ENCODE data around the gene HEATR5A.
A peak's percentile ranks its signal among the peaks of the same experiment; 100 is the strongest.
"Not testable (repeated sequence)": the region's sequence is repeated elsewhere in the genome, so short reads cannot be mapped to it uniquely, and the experiment has no call there.

HEATR5A gene

GRCh38 chr14:31377433-31377832 is 42.9 kb downstream of the HEATR5A start:
- H3K4me1 Mint-ChIP-seq, result peaks cover 7% of the 10 kb centered on the region
- no peaks in the 10 kb centered on the region for H3K27me3 Mint-ChIP-seq
- H3K4me3 Mint-ChIP-seq, result no peak overlapping the region
- H3K9me3 Mint-ChIP-seq, result no peaks in the 10 kb centered on the region
- H3K27ac Mint-ChIP-seq (ENCODE audit: low read depth), result peak overlapping the region; percentile 8
- H3K36me3 Mint-ChIP-seq (ENCODE audit: insufficient read depth), result peaks cover 21% of the 10 kb centered on the region
- DNase-seq (ENCODE audit: low spot score in 2 of 2) (no peak), ATAC-seq (replicated peaks; ENCODE audit: extremely low read depth, poor library complexity, severe bottlenecking) (no peak)

- H3K4me3 Mint-ChIP-seq, result no peak overlapping the region
- H3K27me3 Mint-ChIP-seq, result no peaks in the 10 kb centered on the region
- no peak for DNase-seq (ENCODE audit: low spot score in 2 of 2)
- H3K4me1 Mint-ChIP-seq, result peaks cover 7% of the 10 kb centered on the region
- peak overlapping the region; percentile 70 for H3K27ac Mint-ChIP-seq (ENCODE audit: low read depth)
- peaks cover 8% of the 10 kb centered on the region for H3K36me3 Mint-ChIP-seq (ENCODE audit: insufficient read depth)
- no peaks in the 10 kb centered on the region for H3K9me3 Mint-ChIP-seq
- no peak for ATAC-seq (replicated peaks; ENCODE audit: extremely low read depth, poor library complexity, severe bottlenecking)
These were observed 48.7 kb downstream of the HEATR5A start for GRCh38 chr14:31371646-31372045.

DNA sequence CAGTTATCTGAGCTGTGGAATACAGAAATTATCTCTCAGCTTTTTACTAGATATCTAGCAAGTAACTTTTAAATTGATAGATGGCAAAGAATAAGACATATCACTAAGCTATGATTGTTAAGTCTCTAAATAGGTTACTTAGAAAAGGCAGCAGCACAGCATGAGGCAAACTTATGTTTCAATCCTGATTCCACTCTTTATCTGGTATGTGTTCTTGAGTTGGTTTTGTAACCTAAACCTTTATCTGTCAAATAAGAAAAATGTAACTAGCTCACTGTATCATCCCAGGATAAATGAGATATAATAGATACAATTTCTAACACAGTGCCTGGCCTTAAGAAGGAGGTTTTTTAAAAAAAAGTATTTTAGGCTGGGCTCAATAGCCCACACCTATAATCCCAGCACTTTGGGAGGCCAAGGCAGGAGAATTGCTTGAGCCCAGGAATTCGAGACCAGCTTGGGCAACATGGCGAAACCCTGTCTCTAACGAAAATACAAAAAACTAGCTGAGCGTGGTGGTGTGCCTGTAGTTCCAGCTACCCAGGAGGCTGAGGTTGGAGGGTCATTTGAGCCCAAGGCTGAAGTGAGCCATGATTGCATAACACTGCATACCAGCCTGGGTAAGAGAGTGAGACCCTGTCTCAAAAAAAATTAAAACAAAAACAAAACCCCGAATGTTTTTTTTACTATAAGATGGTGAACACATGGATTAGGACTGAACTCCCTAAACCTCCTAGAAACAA is 56.8 kb downstream of the HEATR5A start:
- Mint-ChIP-seq H3K4me1 (no peaks in the 10 kb centered on the region), H3K9me3 (no peaks in the 10 kb centered on the region), H3K36me3 (ENCODE audit: insufficient read depth) (peaks cover 9% of the 10 kb centered on the region), H3K27ac (ENCODE audit: low read depth) (no peak overlapping the region), H3K4me3 (no peak overlapping the region), H3K27me3 (no peaks in the 10 kb centered on the region)
- ATAC-seq (replicated peaks; ENCODE audit: extremely low read depth, poor library complexity, severe bottlenecking) (no peak), DNase-seq (ENCODE audit: low spot score in 2 of 2) (no peak)

DNA sequence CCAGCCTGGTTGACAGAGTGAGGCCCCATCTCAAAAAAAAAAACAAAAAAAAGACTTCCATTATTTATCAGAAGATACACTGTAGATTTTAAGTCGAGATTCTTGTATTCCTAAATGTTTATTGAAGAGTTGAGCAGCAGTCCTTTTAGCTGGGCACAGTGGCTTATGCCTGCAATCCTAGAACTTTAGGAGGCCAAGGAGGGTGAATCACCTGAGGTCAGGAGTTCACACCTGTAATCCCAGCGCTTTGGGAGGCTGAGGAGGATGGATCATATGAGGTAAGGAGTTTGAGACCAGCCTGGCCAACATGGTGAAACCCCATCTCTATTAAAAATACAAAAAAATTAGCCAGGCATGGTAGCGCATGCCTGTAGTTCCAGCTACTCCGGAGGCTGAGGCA is 57.6 kb downstream of the HEATR5A start:
- DNase-seq (ENCODE audit: low spot score in 2 of 2) (no peak), ATAC-seq (replicated peaks; ENCODE audit: extremely low read depth, poor library complexity, severe bottlenecking) (no peak)
- H3K27ac Mint-ChIP-seq (ENCODE audit: low read depth), result no peak overlapping the region
- H3K4me1 Mint-ChIP-seq, result no peaks in the 10 kb centered on the region
- no peaks in the 10 kb centered on the region for H3K9me3 Mint-ChIP-seq
- H3K36me3 Mint-ChIP-seq (ENCODE audit: insufficient read depth), result peaks cover 11% of the 10 kb centered on the region
- no peak overlapping the region for H3K4me3 Mint-ChIP-seq
- no peaks in the 10 kb centered on the region for H3K27me3 Mint-ChIP-seq

GRCh38 chr14:31361761-31362160 is 58.6 kb downstream of the HEATR5A start:
- not testable (repeated sequence) for ATAC-seq (replicated peaks; ENCODE audit: extremely low read depth, poor library complexity, severe bottlenecking); DNase-seq (ENCODE audit: low spot score in 2 of 2); H3K27ac Mint-ChIP-seq (ENCODE audit: low read depth); H3K4me3 Mint-ChIP-seq; H3K4me1 Mint-ChIP-seq; H3K27me3 Mint-ChIP-seq; H3K9me3 Mint-ChIP-seq
- peaks cover 11% of the 10 kb centered on the region for H3K36me3 Mint-ChIP-seq (ENCODE audit: insufficient read depth)

DNA sequence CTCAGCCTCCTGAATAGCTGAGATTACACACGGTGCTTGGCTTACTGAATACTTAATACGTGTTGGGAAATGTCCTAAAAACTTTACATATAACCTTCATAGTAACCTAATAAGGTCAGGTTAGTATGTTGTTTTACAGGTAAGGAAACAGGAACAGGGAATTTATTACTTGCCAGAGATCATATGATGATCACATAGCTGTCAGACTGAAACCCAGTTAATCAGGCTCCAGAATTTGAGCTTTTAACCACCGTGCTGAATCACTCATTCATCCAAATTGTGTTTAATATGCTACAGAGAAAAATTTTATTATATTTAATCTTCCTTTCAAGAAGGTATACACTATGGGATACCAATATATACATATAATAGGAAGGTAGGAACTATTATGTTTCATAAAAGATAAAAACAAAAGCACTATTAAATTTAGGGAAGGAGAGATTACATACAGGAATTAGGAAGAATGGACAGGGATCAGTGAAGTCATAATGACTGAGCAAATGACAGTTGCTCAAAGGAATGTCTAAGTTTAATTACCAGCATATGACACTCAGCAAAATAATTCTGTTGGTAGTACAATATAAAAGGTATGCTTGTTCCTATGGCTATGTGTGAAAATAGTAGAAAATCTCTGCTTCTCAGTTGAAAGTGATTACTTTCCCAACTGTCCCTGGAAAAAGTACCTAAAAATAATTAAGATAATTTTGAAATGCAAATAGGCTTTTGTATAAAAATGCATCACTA is 59.3 kb downstream of the HEATR5A start:
- H3K4me1 Mint-ChIP-seq, result no peaks in the 10 kb centered on the region
- no peak overlapping the region for H3K27ac Mint-ChIP-seq (ENCODE audit: low read depth)
- no peaks in the 10 kb centered on the region for H3K27me3 Mint-ChIP-seq
- no peak overlapping the region for H3K4me3 Mint-ChIP-seq
- DNase-seq (ENCODE audit: low spot score in 2 of 2) (no peak), ATAC-seq (replicated peaks; ENCODE audit: extremely low read depth, poor library complexity, severe bottlenecking) (no peak)
- peaks cover 11% of the 10 kb centered on the region for H3K36me3 Mint-ChIP-seq (ENCODE audit: insufficient read depth)
- H3K9me3 Mint-ChIP-seq, result no peaks in the 10 kb centered on the region

GRCh38 chr14:31357279-31357678 is 63.1 kb downstream of the HEATR5A start:
- H3K4me1 Mint-ChIP-seq, result no peaks in the 10 kb centered on the region

GRCh38 chr14:31346097-31346496 is 74.3 kb downstream of the HEATR5A start:
- peaks cover 21% of the 10 kb centered on the region for H3K36me3 Mint-ChIP-seq (ENCODE audit: insufficient read depth)
- H3K27ac Mint-ChIP-seq (ENCODE audit: low read depth), result no peak overlapping the region
- no peak overlapping the region for H3K4me3 Mint-ChIP-seq
- H3K9me3 Mint-ChIP-seq, result no peaks in the 10 kb centered on the region
- no peaks in the 10 kb centered on the region for H3K4me1 Mint-ChIP-seq
- DNase-seq (ENCODE audit: low spot score in 2 of 2), result no peak
- H3K27me3 Mint-ChIP-seq, result no peaks in the 10 kb centered on the region
- ATAC-seq (replicated peaks; ENCODE audit: extremely low read depth, poor library complexity, severe bottlenecking), result no peak

More at GRCh38 chr14:31357279-31357678, 63.1 kb downstream of the HEATR5A start:
- H3K9me3 Mint-ChIP-seq, result no peaks in the 10 kb centered on the region
- ATAC-seq (replicated peaks; ENCODE audit: extremely low read depth, poor library complexity, severe bottlenecking), result no peak
- peaks cover 13% of the 10 kb centered on the region for H3K36me3 Mint-ChIP-seq (ENCODE audit: insufficient read depth)
- H3K27me3 Mint-ChIP-seq, result no peaks in the 10 kb centered on the region
- no peak overlapping the region for H3K4me3 Mint-ChIP-seq
- H3K27ac Mint-ChIP-seq (ENCODE audit: low read depth), result no peak overlapping the region
- no peak for DNase-seq (ENCODE audit: low spot score in 2 of 2)

- Mint-ChIP-seq H3K36me3 (ENCODE audit: insufficient read depth) (peaks cover 20% of the 10 kb centered on the region), H3K9me3 (no peaks in the 10 kb centered on the region), H3K27ac (ENCODE audit: low read depth) (no peak overlapping the region), H3K4me1 (no peaks in the 10 kb centered on the region), H3K27me3 (no peaks in the 10 kb centered on the region), H3K4me3 (no peak overlapping the region)
- DNase-seq (ENCODE audit: low spot score in 2 of 2), result no peak
- no peak for ATAC-seq (replicated peaks; ENCODE audit: extremely low read depth, poor library complexity, severe bottlenecking)
These were observed 79.1 kb downstream of the HEATR5A start for GRCh38 chr14:31341280-31341679.

DNA sequence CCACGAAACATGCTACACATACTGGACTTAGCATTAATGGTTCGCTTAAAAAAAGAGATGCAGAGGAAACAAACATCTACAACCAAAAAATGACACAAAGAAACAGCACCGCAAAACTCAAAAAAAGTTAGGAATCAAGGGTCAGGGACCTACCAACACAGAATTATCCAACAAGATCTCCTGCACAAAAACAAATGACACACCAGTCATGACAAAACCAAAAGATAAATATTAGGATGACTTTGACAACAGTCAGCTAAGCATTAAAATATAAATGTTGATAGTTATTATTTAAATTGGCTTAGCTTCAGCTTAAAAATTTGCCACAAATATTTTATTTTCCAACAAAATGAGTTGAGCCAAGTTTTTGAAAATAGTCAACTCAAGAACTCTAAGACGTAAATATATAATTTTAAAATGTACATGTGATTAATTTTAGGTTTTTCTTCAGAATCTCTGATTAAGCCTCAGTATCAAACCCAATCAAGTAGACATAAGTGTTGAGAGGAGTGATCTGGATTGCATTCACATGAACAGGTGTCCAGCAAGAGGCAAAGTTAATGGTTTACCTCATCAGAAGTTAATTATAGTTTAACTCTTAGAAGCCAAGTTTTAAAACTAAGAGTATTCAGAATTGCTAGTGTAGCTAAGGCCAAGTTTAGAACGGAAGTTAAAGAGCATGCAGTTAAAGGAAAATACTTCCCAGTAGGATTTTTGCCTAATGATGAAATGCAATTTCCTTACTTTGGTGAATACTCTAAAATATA is 79.9 kb downstream of the HEATR5A start:
- Mint-ChIP-seq H3K36me3 (ENCODE audit: insufficient read depth) (peaks cover 18% of the 10 kb centered on the region), H3K27ac (ENCODE audit: low read depth) (no peak overlapping the region), H3K9me3 (no peaks in the 10 kb centered on the region)

GRCh38 chr14:31339743-31340142 is 80.6 kb downstream of the HEATR5A start:
- Mint-ChIP-seq H3K36me3 (ENCODE audit: insufficient read depth) (peaks cover 18% of the 10 kb centered on the region), H3K27ac (ENCODE audit: low read depth) (peak overlapping the region; percentile 35), H3K4me1 (no peaks in the 10 kb centered on the region), H3K9me3 (no peaks in the 10 kb centered on the region), H3K27me3 (no peaks in the 10 kb centered on the region), H3K4me3 (no peak overlapping the region)
- ATAC-seq (replicated peaks; ENCODE audit: extremely low read depth, poor library complexity, severe bottlenecking), result no peak
- DNase-seq (ENCODE audit: low spot score in 2 of 2), result no peak

More for the DNA sequence above, 79.9 kb downstream of the HEATR5A start:
- ATAC-seq (replicated peaks; ENCODE audit: extremely low read depth, poor library complexity, severe bottlenecking) (no peak), DNase-seq (ENCODE audit: low spot score in 2 of 2) (no peak)
- H3K4me3 Mint-ChIP-seq, result no peak overlapping the region
- H3K27me3 Mint-ChIP-seq, result no peaks in the 10 kb centered on the region
- H3K4me1 Mint-ChIP-seq, result no peaks in the 10 kb centered on the region

DNA sequence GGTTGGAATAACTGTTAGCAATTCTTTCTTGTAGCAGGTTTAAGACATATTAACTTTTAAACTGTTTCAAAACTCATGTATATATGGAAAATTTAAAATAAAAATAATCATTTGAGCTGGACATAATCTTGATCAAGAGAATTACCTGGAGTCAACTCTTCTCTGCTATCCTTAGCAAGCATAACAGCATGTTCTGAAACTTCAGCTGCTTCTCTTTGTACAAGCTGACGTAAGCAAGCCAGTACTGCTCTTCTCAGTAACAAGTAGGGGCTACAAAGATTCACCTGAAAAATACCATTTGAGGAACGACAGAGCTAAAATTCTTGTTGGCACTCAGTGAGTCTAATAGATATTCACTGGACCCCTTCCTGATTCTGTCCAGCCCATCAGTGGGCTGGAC is 83.0 kb downstream of the HEATR5A start:
- no peaks in the 10 kb centered on the region for H3K27me3 Mint-ChIP-seq
- no peak overlapping the region for H3K4me3 Mint-ChIP-seq
- H3K9me3 Mint-ChIP-seq, result no peaks in the 10 kb centered on the region
- ATAC-seq (replicated peaks; ENCODE audit: extremely low read depth, poor library complexity, severe bottlenecking), result no peak
- H3K4me1 Mint-ChIP-seq, result no peaks in the 10 kb centered on the region
- H3K27ac Mint-ChIP-seq (ENCODE audit: low read depth), result no peak overlapping the region
- DNase-seq (ENCODE audit: low spot score in 2 of 2), result no peak
- peaks cover 12% of the 10 kb centered on the region for H3K36me3 Mint-ChIP-seq (ENCODE audit: insufficient read depth)

Measured in central memory CD8-positive, alpha-beta T cell (primary cell).